ENCODE data around the gene ANKFY1.

The ANKFY1 gene

GRCh38 chr17:4176808-4177472 lies 86.8 kb downstream of the ANKFY1 start:
- DNase-seq: no peak

GRCh38 chr17:4175921-4176807 lies 87.6 kb downstream of the ANKFY1 start:
- DNase-seq: no peak

GRCh38 chr17:4174556-4174955 lies 89.2 kb downstream of the ANKFY1 start:
- no peak for DNase-seq

- no peak for DNase-seq
These were observed 90.0 kb downstream of the ANKFY1 start for GRCh38 chr17:4173781-4174180.

GRCh38 chr17:4172356-4172755 lies 91.4 kb downstream of the ANKFY1 start:
- no peak for DNase-seq

- DNase-seq: no peak
These were observed 93.0 kb downstream of the ANKFY1 start for GRCh38 chr17:4170639-4171280.

GRCh38 chr17:4167786-4168185 lies 96.0 kb downstream of the ANKFY1 start:
- peak in 1 of 2 donors; percentile 70 for DNase-seq

GRCh38 chr17:4166419-4166818 lies 97.4 kb downstream of the ANKFY1 start:
- no peak for DNase-seq

- DNase-seq: no peak
These were observed 98.3 kb downstream of the ANKFY1 start for GRCh38 chr17:4165301-4166010.

- no peak for DNase-seq
These were observed 99.8 kb downstream of the ANKFY1 start for GRCh38 chr17:4163951-4164350.

- DNase-seq: peak in 1 of 2 donors; percentile 20
These were observed 100.9 kb downstream of the ANKFY1 start for GRCh38 chr17:4162775-4163466.

- DNase-seq: no peak
These were observed 101.5 kb downstream of the ANKFY1 start for GRCh38 chr17:4162321-4162720.

GRCh38 chr17:4161967-4162305 lies 101.8 kb downstream of the ANKFY1 start:
- DNase-seq: no peak

GRCh38 chr17:4161192-4161966 lies 102.4 kb downstream of the ANKFY1 start:
- peak in 1 of 2 donors; percentile 7 for DNase-seq

- no peak for DNase-seq
These were observed 103.4 kb downstream of the ANKFY1 start for GRCh38 chr17:4160294-4160859.

- DNase-seq: no peak
These were observed 104.0 kb downstream of the ANKFY1 start for GRCh38 chr17:4159761-4160160.

- DNase-seq: no peak
These were observed 106.0 kb downstream of the ANKFY1 start for GRCh38 chr17:4157618-4158333.

- no peak for DNase-seq
These were observed 106.9 kb downstream of the ANKFY1 start for GRCh38 chr17:4156750-4157381.

GRCh38 chr17:4155980-4156620 lies 107.7 kb downstream of the ANKFY1 start:
- no peak for DNase-seq

GRCh38 chr17:4154201-4154600 lies 109.6 kb downstream of the ANKFY1 start:
- DNase-seq: no peak
